Aorta (tissue), 5 donors: Measurements from ENCODE around the gene LMO7. TPM values are rescaled to one million over a fixed set of nuclear protein-coding genes. Genes with fewer than 3 reads are reported as not detected.

Experiments used
- ATAC-seq: fragments of 200-7000 bp; cut with Tn5 transposase; one replicate; pipeline ENCODE4 v1.9.1; 2022; ENCODE audit warnings: moderate library complexity; ENCODE audit not compliant: low FRiP score
- DNase-seq, 2 donors: peaks; one replicate each; pipeline ENCODE4 v3.0.0-alpha.2; 2020
- H3K27ac ChIP-seq, 2 donors: one replicate each; pipeline ENCODE4 v1.5.1; 2013; ENCODE audit warnings: low read length in 2 of 2, mild to moderate bottlenecking in 2 of 2, moderate library complexity in 2 of 2, control low read depth in 1 of 2, inconsistent platforms in 1 of 2, low read depth in 1 of 2
- H3K27me3 ChIP-seq, 2 donors: one replicate each; pipeline ENCODE4 v1.6.1; 2013; ENCODE audit warnings: control low read depth in 1 of 2, low read length in 1 of 2, mild to moderate bottlenecking in 1 of 2, moderate library complexity in 1 of 2; ENCODE audit not compliant: insufficient read depth in 2 of 2, control insufficient read depth in 1 of 2
- H3K36me3 ChIP-seq, 2 donors: one replicate each; pipeline ENCODE4 v1.6.1; 2013; ENCODE audit warnings: control low read depth in 1 of 2, low read length in 1 of 2, mild to moderate bottlenecking in 1 of 2; ENCODE audit not compliant: insufficient read depth in 2 of 2, control insufficient read depth in 1 of 2
- H3K4me1 ChIP-seq, 2 donors: one replicate each; pipeline ENCODE4 v1.6.1; 2013; ENCODE audit warnings: low read length in 2 of 2, control low read depth in 1 of 2, mild to moderate bottlenecking in 1 of 2, moderate library complexity in 1 of 2; ENCODE audit not compliant: insufficient read depth in 2 of 2, control insufficient read depth in 1 of 2
- H3K4me3 ChIP-seq, 2 donors: one replicate each; pipeline ENCODE4 v1.5.1; 2013; ENCODE audit warnings: low read length in 2 of 2, control low read depth in 1 of 2, mild to moderate bottlenecking in 1 of 2
- H3K9me3 ChIP-seq: one replicate; pipeline ENCODE4 v1.6.1; 2013; ENCODE audit warnings: mild to moderate bottlenecking, low read length; ENCODE audit not compliant: control insufficient read depth
- WGBS, 2 donors: extraction: QIAGEN DNeasy Blood & Tissue Kit; methylation state at CpG; one replicate each; pipeline ENCODE4 v1.1.7; 2013; 5-methylcytosine and 5-hydroxymethylcytosine counted together
- intact Hi-C, 2 donors: fragments of 100-400 bp; cut with DNase I; formaldehyde crosslinking; loops; one replicate each; pipeline versions ENCODE4 v1.14.2 to v1.15.0; 2022
- polyA plus RNA-seq, 2 donors: library from polyadenylated mRNA; stranded (reverse); fragments of 200-250 nt; gene quantifications; one replicate each; pipeline ENCODE4 v1.2.3, GENCODE V29; 2013
- total RNA-seq, 2 donors: library from RNA; stranded (reverse); fragmentation: NEBNext Ultra II Directional; extraction: Animal tissue kit (Norgen Biotek cat#: 25700); gene quantifications; one replicate each; pipeline ENCODE4 v1.2.1, GENCODE V29; 2021
- donor health status: healthy with polysubstance abuse.
- donor health status: Bipolar disorder and iron deficiency.
- donor health status: DM: no; HTN: no; CAD: no.
- donor health status: DM: no; HTN: no; CAD: no.
- donor health status: DM: yes; HTN: yes; CAD: no.

The LMO7 gene
- total and polyA plus RNA-seq, 4 donors, result 31.7 to 76.8 (median 55.9) TPM

GRCh38 chr13:75656425-75656989, 20.4 kb downstream of the LMO7 start:
- H3K4me3 ChIP-seq, result no peak overlapping the region
- no peaks in the 10 kb centered on the region for H3K9me3 ChIP-seq
- 93% methylated on average over 3 of the region's 3 CpGs for WGBS, 2 donors
- intact Hi-C loops, result no loop called here
- peaks cover 1 to 3% of the 10 kb centered on the region in 2 donors for H3K4me1 ChIP-seq
- DNase-seq, result no peak
- no peak overlapping the region for H3K27ac ChIP-seq
- no peaks in the 10 kb centered on the region for H3K27me3 ChIP-seq
- ATAC-seq, result peak; percentile 26
- H3K36me3 ChIP-seq, result no peaks in the 10 kb centered on the region

- WGBS, 2 donors, result 93 to 96% methylated on average over 1 of the region's 1 CpG
- ATAC-seq, result no peak
- Histone ChIP-seq H3K27ac (no peak overlapping the region), H3K27me3 (no peaks in the 10 kb centered on the region), H3K4me3 (no peak overlapping the region), H3K9me3 (no peaks in the 10 kb centered on the region), H3K36me3 (no peaks in the 10 kb centered on the region), H3K4me1 (peaks cover 1 to 3% of the 10 kb centered on the region in 2 donors)
- intact Hi-C loops, result no loop called here
- no peak for DNase-seq
Measured at GRCh38 chr13:75657111-75657510, 21.0 kb downstream of the LMO7 start.

GRCh38 chr13:75660694-75661093, 24.6 kb downstream of the LMO7 start:
- Histone ChIP-seq H3K27me3 (no peaks in the 10 kb centered on the region), H3K27ac (peak overlapping the region in 1 of 2 donors; percentile 2), H3K4me1 (peaks cover 1 to 3% of the 10 kb centered on the region in 2 donors), H3K36me3 (no peaks in the 10 kb centered on the region), H3K9me3 (no peaks in the 10 kb centered on the region), H3K4me3 (no peak overlapping the region)
- intact Hi-C loops, result no loop called here
- ATAC-seq, result no peak
- WGBS, 2 donors, result 59 to 65% methylated on average over 3 of the region's 3 CpGs
- DNase-seq, result no peak

DNA sequence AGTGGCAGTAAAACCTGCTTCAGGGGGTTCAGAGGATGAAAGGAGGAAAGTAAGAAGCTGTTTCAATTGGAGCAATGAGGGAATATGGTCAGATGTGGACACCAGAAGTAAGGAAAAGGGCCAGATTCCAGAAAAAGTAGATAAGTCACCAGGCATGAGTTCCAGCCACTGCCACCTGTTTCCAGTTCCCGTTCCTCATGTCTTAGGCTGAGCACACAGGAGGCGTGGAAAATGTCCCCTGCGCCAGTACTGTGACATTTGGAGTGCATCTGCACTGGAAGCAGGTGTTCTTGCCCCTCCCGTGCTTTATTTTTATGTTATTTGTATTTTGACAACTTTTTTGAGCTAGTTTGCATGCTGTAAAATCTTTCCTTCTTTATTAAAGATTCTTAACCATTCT, 25.3 kb downstream of the LMO7 start:
- whole genome bisulfite sequencing, 2 donors, result 59 to 80% methylated on average over 4 of the region's 4 CpGs

GRCh38 chr13:75666646-75667351, 30.7 kb downstream of the LMO7 start:
- Histone ChIP-seq H3K4me1 (no peaks in the 10 kb centered on the region), H3K9me3 (no peaks in the 10 kb centered on the region), H3K27ac (no peak overlapping the region), H3K36me3 (no peaks in the 10 kb centered on the region), H3K4me3 (no peak overlapping the region), H3K27me3 (no peaks in the 10 kb centered on the region)
- DNase-seq (no peak), ATAC-seq (no peak)
- WGBS, 2 donors, result 14 to 27% methylated on average over 1 of the region's 1 CpG
- intact Hi-C loops, result no loop called here

More for the DNA sequence above, 25.3 kb downstream of the LMO7 start:
- H3K36me3 ChIP-seq, result no peaks in the 10 kb centered on the region
- no peak overlapping the region for H3K27ac ChIP-seq
- intact Hi-C loops, result no loop called here
- ATAC-seq, result no peak
- no peak overlapping the region for H3K4me3 ChIP-seq
- H3K4me1 ChIP-seq, result peaks cover 1 to 3% of the 10 kb centered on the region in 2 donors
- no peaks in the 10 kb centered on the region for H3K9me3 ChIP-seq
- H3K27me3 ChIP-seq, result no peaks in the 10 kb centered on the region
- DNase-seq, result no peak

- Histone ChIP-seq H3K27ac (no peak overlapping the region), H3K9me3 (no peaks in the 10 kb centered on the region), H3K27me3 (no peaks in the 10 kb centered on the region), H3K4me1 (no peaks in the 10 kb centered on the region), H3K36me3 (no peaks in the 10 kb centered on the region), H3K4me3 (no peak overlapping the region)
- no peak for DNase-seq
- intact Hi-C loops, result no loop called here
- no peak for ATAC-seq
Measured at GRCh38 chr13:75669706-75670105, 33.6 kb downstream of the LMO7 start.

- H3K4me3 ChIP-seq, result no peak overlapping the region
- no peaks in the 10 kb centered on the region for H3K27me3 ChIP-seq
- DNase-seq, result no peak
- no peak for ATAC-seq
- intact Hi-C loops, result no loop called here
- no peak overlapping the region for H3K27ac ChIP-seq
- H3K9me3 ChIP-seq, result no peaks in the 10 kb centered on the region
- H3K36me3 ChIP-seq, result no peaks in the 10 kb centered on the region
- WGBS, 2 donors, result 86 to 88% methylated on average over 1 of the region's 1 CpG
- no peaks in the 10 kb centered on the region for H3K4me1 ChIP-seq
Measured at GRCh38 chr13:75670496-75670895, 34.4 kb downstream of the LMO7 start.

DNA sequence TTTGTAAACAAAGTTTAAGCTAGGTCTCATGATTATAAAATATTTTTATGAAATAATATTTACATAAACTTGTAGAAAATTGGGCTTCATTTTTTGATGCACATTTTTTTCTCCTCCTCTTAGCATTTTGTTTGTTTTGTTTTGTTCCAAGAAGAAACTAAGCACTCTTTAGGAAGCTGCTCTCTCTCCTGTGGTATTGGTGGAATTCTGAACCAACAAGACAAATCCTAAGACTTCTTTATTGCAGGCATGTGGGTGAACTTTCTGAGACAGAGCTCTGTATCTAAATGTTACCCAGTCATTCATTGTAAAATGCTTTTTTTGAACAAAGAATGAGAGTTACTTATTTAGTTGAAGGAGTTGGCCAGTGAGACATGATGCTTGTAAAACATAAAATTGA, 39.3 kb downstream of the LMO7 start:
- Histone ChIP-seq H3K4me1 (no peaks in the 10 kb centered on the region), H3K27me3 (no peaks in the 10 kb centered on the region), H3K36me3 (no peaks in the 10 kb centered on the region), H3K4me3 (peak overlapping the region in 1 of 2 donors; percentile 26), H3K9me3 (no peaks in the 10 kb centered on the region), H3K27ac (no peak overlapping the region)
- intact Hi-C loops, result no loop called here
- DNase-seq, result no peak
- ATAC-seq, result no peak

DNA sequence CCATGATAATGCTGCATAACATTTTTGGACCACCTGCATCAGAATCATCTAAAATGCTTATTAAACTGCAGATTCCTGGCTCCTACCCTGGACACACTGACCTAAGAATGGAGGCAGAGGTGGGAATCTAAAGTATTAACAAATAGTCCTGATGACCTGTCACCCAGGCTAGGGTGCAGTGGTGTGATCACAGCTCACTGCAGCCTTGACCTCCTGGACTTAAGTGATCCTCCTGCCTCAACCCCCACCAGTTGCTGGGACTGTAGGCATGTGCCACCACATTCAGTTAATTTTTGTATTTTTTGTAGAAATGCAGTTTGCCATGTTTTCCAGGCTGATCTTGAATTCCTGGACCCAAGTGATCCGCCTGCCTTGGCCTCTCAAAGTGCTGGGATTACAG, 43.3 kb downstream of the LMO7 start:
- no peak for DNase-seq
- Histone ChIP-seq H3K36me3 (no peaks in the 10 kb centered on the region), H3K4me1 (no peaks in the 10 kb centered on the region), H3K27me3 (no peaks in the 10 kb centered on the region), H3K9me3 (no peaks in the 10 kb centered on the region), H3K4me3 (no peak overlapping the region), H3K27ac (no peak overlapping the region)
- WGBS, 2 donors, result 95 to 98% methylated on average over 1 of the region's 1 CpG
- intact Hi-C loops, result no loop called here
- ATAC-seq, result no peak
